PFSK-1 (cell line): Measurements from ENCODE around the gene TMEM238L.

Experiments
- FOXP2 ChIP-seq: optimal IDR thresholded peaks from 2 replicates; pipeline ENCODE3; 2011; ENCODE audit warnings: borderline replicate concordance, control low read depth, inconsistent platforms; ENCODE audit not compliant: insufficient read depth; ENCODE audit errors: extremely low read length, extremely low read depth
- POLR2AphosphoS5 ChIP-seq: IDR thresholded peaks from 2 replicates; pipeline ENCODE4 v1.6.1; 2012; ENCODE audit warnings: low read depth, mild to moderate bottlenecking, control low read depth, low read length, moderate library complexity
- REST ChIP-seq, 2 experiments: IDR thresholded peaks; 2 replicates each; pipeline versions ENCODE4 v1.6.1 to v1.8.0; 2011 to 2012; ENCODE audit warnings: low read depth in 2 of 2, low read length in 2 of 2, control low read depth in 1 of 2, inconsistent platforms in 1 of 2, mild to moderate bottlenecking in 1 of 2, moderate library complexity in 1 of 2; ENCODE audit not compliant: insufficient read depth in 1 of 2
- SIN3A ChIP-seq: IDR thresholded peaks from 2 replicates; pipeline ENCODE4 v1.6.1; 2012; ENCODE audit warnings: mild to moderate bottlenecking, low read length, moderate library complexity, borderline replicate concordance; ENCODE audit not compliant: insufficient read depth
- TAF1 ChIP-seq: IDR thresholded peaks from 2 replicates; pipeline ENCODE4 v1.6.1; 2012; ENCODE audit warnings: low read length, control low read depth, borderline replicate concordance; ENCODE audit not compliant: insufficient read depth

Gene TMEM238L

GRCh38 chr17:10757647-10758046 is 46.3 kb downstream of the TMEM238L start:
- no peak for TF ChIP-seq REST (IDR thresholded peaks at IDR 0.05; ENCODE audit: insufficient read depth in 1 of 2, low read depth in 2 of 2, low read length in 2 of 2)
- TF ChIP-seq POLR2AphosphoS5: no peak
- TF ChIP-seq TAF1: no peak
- TF ChIP-seq SIN3A: no peak
- no peak for TF ChIP-seq FOXP2

GRCh38 chr17:10757067-10757466 is 46.8 kb downstream of the TMEM238L start:
- no peak for TF ChIP-seq POLR2AphosphoS5
- no peak for TF ChIP-seq TAF1
- TF ChIP-seq REST (IDR thresholded peaks at IDR 0.05; ENCODE audit: insufficient read depth in 1 of 2, low read depth in 2 of 2, low read length in 2 of 2): no peak
- TF ChIP-seq FOXP2: no peak
- no peak for TF ChIP-seq SIN3A

GRCh38 chr17:10756619-10757018 is 47.3 kb downstream of the TMEM238L start:
- TF ChIP-seq REST (IDR thresholded peaks at IDR 0.05; ENCODE audit: insufficient read depth in 1 of 2, low read depth in 2 of 2, low read length in 2 of 2): no peak
- no peak for TF ChIP-seq SIN3A
- TF ChIP-seq TAF1: no peak
- no peak for TF ChIP-seq FOXP2
- no peak for TF ChIP-seq POLR2AphosphoS5

- TF ChIP-seq SIN3A: no peak
- no peak for TF ChIP-seq TAF1
- TF ChIP-seq REST (IDR thresholded peaks at IDR 0.05; ENCODE audit: insufficient read depth in 1 of 2, low read depth in 2 of 2, low read length in 2 of 2): no peak
- TF ChIP-seq FOXP2: no peak
- TF ChIP-seq POLR2AphosphoS5: no peak
Measured at GRCh38 chr17:10756185-10756584, 47.7 kb downstream of the TMEM238L start.

- TF ChIP-seq TAF1: no peak
- no peak for TF ChIP-seq POLR2AphosphoS5
- no peak for TF ChIP-seq REST (IDR thresholded peaks at IDR 0.05; ENCODE audit: insufficient read depth in 1 of 2, low read depth in 2 of 2, low read length in 2 of 2)
- no peak for TF ChIP-seq SIN3A
- TF ChIP-seq FOXP2: no peak
Measured at GRCh38 chr17:10755592-10756127, 48.2 kb downstream of the TMEM238L start.
